ENCODE measurements around the gene PRPF19. TPM values are rescaled to one million over a fixed set of nuclear protein-coding genes. Genes with fewer than 3 reads are reported as not detected.

The PRPF19 gene
- total and polyA plus RNA-seq, 2 of the 13 experiments (the other 11 are each of a cell fraction or from before 2014, with no cell fraction given): 27.4 to 91.1 TPM

- in situ Hi-C loops (cut with HindIII; ENCODE audit: extremely low pct_ligation_motif_present, low pct_unique_long_range_greater_than_20kb): no loop called here
- Histone ChIP-seq H4K20me1 (ENCODE audit: insufficient read depth, low read length) (no peaks in the 10 kb centered on the region), H3K4me1 (ENCODE audit: insufficient read depth, low read length) (peaks cover 56% of the 10 kb centered on the region), H3K9ac (ENCODE audit: insufficient read depth, low read depth, low read length) (no peak overlapping the region), H3K79me2 (ENCODE audit: insufficient read depth, low read length) (no peaks in the 10 kb centered on the region), H3K9me3 (ENCODE audit: low read length) (no peaks in the 10 kb centered on the region), H3K4me2 (ENCODE audit: low read depth, low read length) (no peak overlapping the region), H3K27ac (ENCODE audit: extremely low read length, insufficient read depth, low read length) (no peak overlapping the region), H3K36me3 (replicated peaks in 1 of 2; ENCODE audit: control insufficient read depth in 1 of 2, insufficient read depth in 2 of 2, low read length in 2 of 2) (no peaks in the 10 kb centered on the region), H2AFZ (ENCODE audit: low read length) (peak overlapping the region; percentile 77), H3K27me3 (ENCODE audit: control insufficient read depth in 1 of 2, insufficient read depth in 2 of 2, low read length in 2 of 2) (peaks cover 0 to 9% of the 10 kb centered on the region in 2 experiments; a peak in 2 of 5 replicates), H3K4me3 (replicated peaks in 1 of 3; ENCODE audit: insufficient read depth in 1 of 3, low read depth in 2 of 3, low read length in 3 of 3) (no peak overlapping the region)
- ChIA-PET POLR2A (no interaction called here), CTCF (ENCODE audit: low intra/inter-chr PET ratio, low total read pairs) (no interaction called here)
- ATAC-seq (no peak), DNase-seq (ENCODE audit: low spot score) (no peak), FAIRE-seq (no peak)
- WGBS (ENCODE audit: low lambda C conversion rate): 60% methylated on average over 15 of the region's 15 CpGs
- TF ChIP-seq DMAP1 (CRISPR knock-in tag; IDR thresholded peaks at IDR 0.05): no peak
- TF ChIP-seq ZNF512 (CRISPR knock-in tag; IDR thresholded peaks at IDR 0.05): no peak
- TF ChIP-seq CBX2 (IDR thresholded peaks at IDR 0.05; ENCODE audit: low read depth, low read length): no peak
- no peak for TF ChIP-seq CBX2 (CRISPR knock-in tag; IDR thresholded peaks at IDR 0.05; ENCODE audit: low read depth)
- TF ChIP-seq ZHX2 (IDR thresholded peaks at IDR 0.05; ENCODE audit: low read depth): no peak
- no peak for TF ChIP-seq ZHX2 (CRISPR knock-in tag; IDR thresholded peaks at IDR 0.05; ENCODE audit: borderline replicate concordance)
- no peak for TF ChIP-seq GATAD1 (CRISPR knock-in tag; IDR thresholded peaks at IDR 0.05)
- TF ChIP-seq ZNF256 (CRISPR knock-in tag; conservative IDR thresholded peaks at IDR 0.05): no peak
- TF ChIP-seq ZNF597 (CRISPR knock-in tag; IDR thresholded peaks at IDR 0.05): no peak
- no peak for TF ChIP-seq ZNF800 (CRISPR knock-in tag; IDR thresholded peaks at IDR 0.05)
- TF ChIP-seq ZNF724P (CRISPR knock-in tag; IDR thresholded peaks at IDR 0.05; ENCODE audit: borderline replicate concordance): no peak
- TF ChIP-seq IRF9 (CRISPR knock-in tag; IDR thresholded peaks at IDR 0.05; ENCODE audit: borderline replicate concordance): no peak
- no TSS peak for BruUV-seq (replicated peaks)
- intact Hi-C loops (cut with micrococcal nuclease; ENCODE audit: unreplicated experiment): no loop called here
Measured at GRCh38 chr11:60859616-60860250, 46.7 kb downstream of the PRPF19 start.

Measured in HepG2 (cell line).